ENCODE data around the gene SUSD1.

- TF ChIP-seq POU2F2 (IDR thresholded peaks at IDR 0.05; ENCODE audit: low read depth, low read length), result no peak
- no peak for TF ChIP-seq SPI1 (IDR thresholded peaks at IDR 0.05; ENCODE audit: low read depth, low read length)
- TF ChIP-seq POLR2A (IDR thresholded peaks at IDR 0.05; ENCODE audit: low read depth, low read length), result no peak
- TF ChIP-seq TAF1 (IDR thresholded peaks at IDR 0.05; ENCODE audit: low read depth, low read length), result no peak
- TF ChIP-seq POLR2AphosphoS5 (IDR thresholded peaks at IDR 0.05; ENCODE audit: low read depth, low read length), result no peak
Measured at GRCh38 chr9:112127281-112127680, 47.8 kb downstream of the SUSD1 start.
